Renal cortical epithelial cell (primary cell): ENCODE results near the gene BNC2. TPM values are rescaled to one million over a fixed set of nuclear protein-coding genes. Genes with fewer than 3 reads are reported as not detected.

ENCODE experiments used
- DNase-seq: peaks from one replicate; pipeline ENCODE4 v3.0.0-alpha.2; 2011; ENCODE audit warnings: low read depth
- total RNA-seq: library from RNA; depleted of rRNA; stranded (reverse); fragments of >200 nt; gene quantifications from 2 replicates; pipeline ENCODE4 v1.2.3, GENCODE V29; 2014

BNC2 gene
- total RNA-seq, 1 donor from 2014 or later: 22.4 TPM

DNA sequence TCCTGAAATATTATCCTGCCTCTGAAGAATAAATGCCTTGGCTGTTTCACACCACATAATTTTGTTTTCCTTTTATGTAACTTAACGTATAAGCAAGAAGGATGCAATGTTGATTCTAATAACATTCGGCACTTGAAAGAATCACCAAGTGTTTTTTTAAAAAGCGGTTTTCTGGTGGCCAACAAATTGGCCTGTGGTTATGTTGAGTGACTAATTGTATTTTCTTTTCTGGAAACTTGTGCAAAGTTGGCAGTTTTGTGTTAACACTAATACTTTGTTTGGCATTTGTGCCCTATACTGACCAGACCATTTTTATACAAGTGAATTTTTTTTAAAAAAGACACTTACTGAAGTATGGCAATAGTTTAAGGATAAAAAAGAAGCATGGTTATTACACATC, 452.7 kb downstream of the BNC2 start:
- peak; percentile 57 for DNase-seq

DNA sequence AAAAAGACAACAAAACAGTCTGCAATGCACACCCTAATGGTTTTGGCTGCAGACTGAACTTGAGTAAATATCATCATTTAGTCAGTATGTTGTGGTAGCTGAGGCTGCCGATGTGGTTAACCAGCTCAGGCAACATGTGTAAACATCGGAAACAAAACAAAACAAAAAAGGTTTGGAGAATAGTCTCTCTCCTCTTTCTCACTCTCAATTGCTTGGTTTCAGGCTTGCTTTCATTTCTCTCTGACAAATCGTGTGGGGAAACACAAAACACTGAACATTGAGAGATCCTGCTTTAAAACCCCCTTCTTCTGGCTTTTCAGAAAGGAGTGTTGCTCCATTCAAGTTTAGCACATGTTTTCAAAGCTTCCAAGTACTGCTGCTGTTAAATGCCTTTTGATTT, 453.3 kb downstream of the BNC2 start:
- DNase-seq: peak; percentile 90

DNA sequence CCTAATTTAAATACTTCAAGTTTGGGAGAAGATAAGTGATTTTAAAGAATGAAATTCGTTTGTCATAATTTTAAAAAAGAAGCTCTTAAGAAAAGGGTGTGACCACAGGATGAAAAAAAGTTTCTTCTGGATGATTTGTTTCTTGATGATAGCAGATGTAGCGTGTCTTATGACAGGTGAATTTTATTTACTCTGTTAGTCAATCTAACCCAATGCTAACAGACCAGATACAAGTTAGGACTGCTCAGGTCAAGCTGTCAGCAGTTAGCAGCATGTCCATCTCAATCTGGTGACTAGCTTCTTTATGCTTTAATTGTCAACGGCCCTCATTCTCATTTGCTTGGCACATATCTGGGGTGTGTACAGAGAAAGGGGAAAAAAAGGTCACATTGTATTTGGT, 456.0 kb downstream of the BNC2 start:
- no peak for DNase-seq

DNA sequence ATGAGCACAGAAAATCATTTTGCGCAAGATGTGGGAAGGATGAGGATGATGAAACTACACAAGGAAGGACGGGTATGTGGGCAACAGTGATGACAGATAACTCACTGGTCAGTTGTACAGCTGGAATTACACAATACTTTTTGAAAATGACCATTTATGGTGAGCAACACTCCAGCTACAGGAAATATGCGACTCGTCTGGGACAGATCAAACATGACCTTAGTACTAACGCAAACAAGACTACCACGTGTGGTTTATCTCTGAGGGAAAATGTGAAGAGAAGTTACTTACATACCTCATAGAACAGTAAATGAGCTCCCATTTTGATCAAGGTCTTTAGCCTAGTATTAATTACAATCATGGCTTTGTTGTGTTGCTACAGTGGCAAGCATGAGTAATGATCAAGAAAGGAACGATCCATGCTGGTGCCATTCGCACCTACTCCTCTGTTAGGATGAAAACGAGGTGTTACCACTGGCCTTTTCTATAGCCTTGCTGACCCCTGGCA, 456.9 kb downstream of the BNC2 start:
- DNase-seq: peak; percentile 72

DNA sequence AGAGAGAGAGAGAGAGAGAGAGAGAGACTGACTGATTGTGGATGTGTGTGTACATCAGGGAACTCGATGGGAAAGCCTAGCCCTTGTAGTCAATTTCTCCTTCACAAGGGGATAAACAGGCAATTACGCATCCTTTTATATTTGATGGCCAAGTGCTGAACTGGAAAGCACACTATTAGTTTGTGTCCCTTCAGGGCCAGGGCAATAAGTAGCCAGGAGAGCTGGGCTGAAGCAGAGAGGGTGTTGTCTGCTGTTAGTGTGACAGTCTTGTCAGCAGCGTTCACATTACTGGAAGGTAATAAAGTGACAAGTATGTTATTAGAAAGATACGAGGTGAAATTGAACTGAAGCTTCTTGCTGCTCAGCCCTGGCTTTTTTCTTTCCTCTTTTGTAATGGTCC, 457.7 kb downstream of the BNC2 start:
- DNase-seq: no peak

DNA sequence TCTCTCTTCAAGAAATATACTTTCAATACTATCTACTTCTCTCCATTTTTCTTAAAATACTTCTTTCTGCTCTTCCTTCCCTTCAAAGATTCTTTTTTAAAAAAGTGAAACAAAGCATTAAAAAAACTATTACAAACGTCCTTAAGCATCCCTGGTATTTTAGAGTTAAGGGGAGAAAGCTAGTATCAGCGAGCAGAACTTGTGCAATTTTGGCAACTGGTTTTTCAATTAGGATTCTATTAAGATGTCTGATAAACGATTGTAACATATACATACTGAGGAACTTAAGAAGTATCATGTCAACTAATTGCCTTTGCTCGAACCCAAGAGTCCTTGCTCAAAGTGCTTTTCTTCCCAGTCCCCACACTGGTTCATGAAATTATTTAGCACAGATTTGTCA, 459.2 kb downstream of the BNC2 start:
- DNase-seq: no peak

DNA sequence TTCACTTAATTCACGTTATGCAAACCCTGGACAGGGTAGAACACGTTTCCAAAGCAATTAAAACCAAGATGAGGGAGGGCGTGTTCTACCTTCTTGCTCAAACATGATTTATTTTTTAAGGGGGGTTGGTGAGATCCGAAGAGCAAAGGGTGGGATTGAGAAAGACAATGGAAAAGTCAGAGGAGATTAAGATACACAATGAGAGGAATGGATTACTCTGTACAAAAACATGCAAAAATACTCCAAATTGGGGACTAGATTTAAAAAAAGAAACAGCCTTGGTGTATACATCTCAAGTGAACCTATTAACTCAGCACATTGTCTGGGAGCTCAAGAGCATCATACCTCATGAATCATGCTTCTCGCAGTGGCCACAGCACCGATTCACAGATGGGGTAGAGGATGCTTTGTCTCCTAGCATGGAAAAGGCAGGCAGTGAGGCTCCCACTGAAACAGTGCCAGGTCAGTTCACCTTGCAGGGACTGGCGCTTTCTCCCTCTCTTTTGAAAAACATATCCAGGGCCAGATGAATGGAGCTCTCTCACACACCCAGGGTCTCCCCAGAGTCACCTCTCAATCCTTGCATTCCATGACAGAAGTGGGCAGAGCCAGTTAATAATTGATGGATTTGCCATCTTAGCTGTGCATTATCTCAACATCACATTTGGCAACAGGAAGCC, 459.7 kb downstream of the BNC2 start:
- DNase-seq: peak; percentile 57

DNA sequence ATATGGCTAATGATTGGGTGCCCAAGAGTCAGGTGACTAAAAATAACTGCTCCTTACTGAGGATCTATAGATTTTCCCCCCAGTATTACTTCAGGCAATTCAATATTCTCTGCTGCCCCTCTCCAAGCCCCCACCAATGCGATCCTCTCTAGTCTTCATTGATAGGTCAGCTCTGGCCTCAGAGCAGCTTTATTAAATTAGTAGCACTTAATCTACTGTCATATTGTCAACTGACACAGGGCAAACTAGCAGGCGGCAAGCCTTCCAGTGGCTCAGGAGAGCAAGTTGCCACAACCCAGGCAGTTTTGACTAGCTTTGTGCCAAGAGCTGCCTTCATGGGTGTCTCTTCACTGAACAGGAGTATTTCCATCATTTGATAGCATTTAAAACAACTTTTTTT, 462.9 kb downstream of the BNC2 start:
- DNase-seq: no peak

DNA sequence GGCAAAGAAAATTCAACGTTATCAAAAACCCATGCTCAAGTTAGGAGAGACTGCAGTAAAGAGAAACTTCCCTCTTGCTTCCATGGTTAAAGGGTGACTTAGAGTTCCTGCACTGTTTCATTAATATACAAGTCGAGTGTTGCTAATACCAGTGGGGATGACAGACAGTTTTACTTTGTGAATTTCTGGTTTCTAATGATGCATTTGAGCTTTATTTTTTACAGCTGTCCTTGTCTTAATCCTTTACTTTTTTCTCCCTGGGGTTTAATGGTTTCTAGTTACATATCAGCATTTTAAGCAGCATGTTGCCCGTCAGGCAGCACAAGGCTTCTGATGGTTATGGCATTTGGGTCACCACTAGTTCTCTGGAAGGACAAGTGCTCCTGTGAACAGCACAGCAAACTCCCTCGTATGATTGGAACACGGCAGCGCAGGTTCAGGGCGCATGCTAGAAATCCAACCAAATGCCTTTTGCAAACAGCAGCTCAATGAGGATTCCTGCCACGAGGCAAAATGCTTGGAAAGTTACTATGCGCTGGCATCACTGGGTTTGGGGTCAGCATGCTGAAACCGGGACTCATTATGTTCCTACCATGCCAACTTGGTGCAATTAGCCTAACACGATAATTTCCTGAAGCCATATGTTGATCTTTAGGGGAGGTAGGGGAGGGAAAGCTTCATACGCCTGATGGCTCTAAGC, 463.8 kb downstream of the BNC2 start:
- DNase-seq: no peak

DNA sequence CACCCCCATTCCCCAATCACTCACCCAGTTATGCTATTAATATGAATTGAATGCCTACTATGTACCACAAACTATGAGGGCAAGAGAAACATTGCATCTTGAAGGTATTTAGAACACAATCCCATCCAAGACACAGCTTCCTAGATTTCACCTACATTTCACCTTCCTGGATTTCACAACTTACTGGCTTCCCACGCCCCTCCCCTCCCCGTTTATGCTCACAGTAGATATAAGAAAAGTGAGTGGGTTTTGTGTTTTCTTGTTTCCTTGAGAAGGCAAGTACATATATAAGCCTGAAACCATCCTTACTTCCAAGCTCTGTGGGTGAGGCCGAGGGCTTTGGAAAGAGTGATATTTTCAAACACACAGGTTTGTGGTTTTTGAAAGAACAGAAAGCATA, 465.0 kb downstream of the BNC2 start:
- no peak for DNase-seq

DNA sequence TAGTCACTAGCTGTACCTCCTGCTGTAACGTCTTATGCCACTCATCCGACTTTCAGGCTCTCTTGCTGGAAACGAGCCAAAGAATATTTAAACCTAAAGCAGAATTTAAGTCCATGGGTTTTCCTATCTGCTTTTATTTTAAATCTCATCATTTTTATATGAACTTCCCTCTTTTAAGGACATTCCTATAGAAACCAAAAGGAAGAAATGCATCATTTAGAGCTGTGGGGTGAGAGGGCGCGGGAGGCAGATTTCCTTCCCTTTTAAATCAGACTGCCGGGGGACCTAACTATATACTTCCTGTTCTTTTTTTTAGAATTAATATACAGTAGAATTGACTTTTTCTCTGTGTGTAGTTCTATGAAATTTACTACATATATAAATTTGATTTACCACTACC, 468.8 kb downstream of the BNC2 start:
- no peak for DNase-seq

DNA sequence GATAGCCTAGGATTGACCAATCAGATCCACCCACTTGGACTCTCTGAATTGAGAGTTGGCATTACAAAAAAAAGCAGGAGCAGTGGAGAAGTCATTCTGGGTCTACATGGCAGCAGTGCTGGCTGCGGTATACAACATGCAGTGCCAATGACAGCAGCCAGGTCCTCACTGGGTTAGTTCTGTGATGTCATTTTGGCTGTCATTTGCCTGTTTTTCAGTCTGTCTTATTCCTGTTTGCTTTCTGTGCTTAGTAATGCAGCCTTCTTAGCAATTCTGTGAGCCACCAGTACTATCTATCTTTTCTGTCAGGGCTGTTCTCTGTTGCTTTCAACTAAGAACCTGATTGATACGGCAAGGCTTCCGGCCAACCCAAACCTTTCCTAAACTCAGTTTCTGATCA, 471.8 kb downstream of the BNC2 start:
- DNase-seq: no peak

DNA sequence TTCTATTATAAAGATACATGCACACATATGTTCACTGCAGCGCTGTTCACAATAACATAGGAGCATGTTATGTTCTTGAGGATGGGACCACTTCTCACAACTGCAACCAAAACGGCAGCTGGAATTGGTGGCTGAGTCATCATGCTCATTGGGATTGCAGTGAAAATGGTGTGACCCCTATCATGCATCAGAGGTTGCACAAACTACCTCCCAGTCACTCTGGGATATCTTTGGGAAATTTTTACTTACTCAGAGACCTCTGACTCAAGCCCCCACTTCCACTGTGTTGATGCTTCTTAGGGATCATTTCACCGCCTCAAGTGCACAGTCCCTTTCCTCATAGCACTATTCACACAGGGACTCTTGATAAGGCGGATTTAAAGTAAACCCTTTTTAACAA, 474.1 kb downstream of the BNC2 start:
- DNase-seq: peak; percentile 53

DNA sequence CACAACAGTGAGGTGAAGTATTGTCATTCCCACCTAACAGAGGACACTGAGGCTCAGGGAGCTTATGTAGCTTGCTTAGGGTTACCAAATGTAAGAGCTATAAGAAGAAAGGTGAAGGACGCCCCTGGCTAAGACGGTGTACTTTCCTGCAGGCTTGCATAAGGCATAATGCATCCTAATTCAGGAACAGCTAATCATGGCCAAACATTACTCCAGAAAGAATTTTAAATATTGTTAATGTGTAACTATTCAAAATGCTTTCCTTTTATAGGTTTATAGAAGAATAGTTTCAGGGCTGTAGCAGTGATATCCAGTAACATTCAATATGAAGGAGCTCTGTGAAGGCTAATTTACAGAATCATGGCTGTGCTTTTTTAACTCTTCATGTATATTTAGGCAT, 479.1 kb downstream of the BNC2 start:
- peak; percentile 76 for DNase-seq

DNA sequence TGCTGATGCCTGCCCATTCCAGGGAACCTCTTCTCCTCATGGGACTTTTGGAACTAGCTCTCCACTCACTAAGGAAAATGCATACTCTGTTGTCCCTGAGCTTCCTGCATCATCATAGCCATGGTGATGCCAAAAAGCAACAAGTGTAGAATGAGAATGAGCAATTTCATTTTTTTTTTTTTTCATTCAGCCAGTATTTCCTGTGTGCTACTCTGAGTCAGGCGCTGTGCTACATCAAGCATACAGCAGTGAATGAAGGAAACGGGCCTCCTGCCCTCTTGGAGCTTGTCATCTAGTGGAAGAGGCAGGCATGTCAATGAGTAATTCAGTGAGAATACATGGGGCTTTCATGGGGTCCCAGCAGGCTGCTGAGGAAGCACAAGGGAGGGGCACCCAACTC, 483.1 kb downstream of the BNC2 start:
- no peak for DNase-seq

DNA sequence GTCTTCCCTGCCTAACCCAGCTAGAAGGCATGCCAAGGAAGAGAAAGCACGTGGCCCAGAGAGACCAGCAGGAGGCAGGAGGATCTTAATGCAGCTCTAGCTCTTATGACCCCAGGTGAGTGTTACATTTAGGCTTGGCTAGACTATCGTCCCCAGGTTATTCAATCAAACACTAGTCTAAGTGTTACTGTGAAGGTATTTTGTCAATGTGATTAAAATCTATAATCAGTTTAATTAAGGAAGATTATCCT, 483.7 kb downstream of the BNC2 start:
- no peak for DNase-seq

DNA sequence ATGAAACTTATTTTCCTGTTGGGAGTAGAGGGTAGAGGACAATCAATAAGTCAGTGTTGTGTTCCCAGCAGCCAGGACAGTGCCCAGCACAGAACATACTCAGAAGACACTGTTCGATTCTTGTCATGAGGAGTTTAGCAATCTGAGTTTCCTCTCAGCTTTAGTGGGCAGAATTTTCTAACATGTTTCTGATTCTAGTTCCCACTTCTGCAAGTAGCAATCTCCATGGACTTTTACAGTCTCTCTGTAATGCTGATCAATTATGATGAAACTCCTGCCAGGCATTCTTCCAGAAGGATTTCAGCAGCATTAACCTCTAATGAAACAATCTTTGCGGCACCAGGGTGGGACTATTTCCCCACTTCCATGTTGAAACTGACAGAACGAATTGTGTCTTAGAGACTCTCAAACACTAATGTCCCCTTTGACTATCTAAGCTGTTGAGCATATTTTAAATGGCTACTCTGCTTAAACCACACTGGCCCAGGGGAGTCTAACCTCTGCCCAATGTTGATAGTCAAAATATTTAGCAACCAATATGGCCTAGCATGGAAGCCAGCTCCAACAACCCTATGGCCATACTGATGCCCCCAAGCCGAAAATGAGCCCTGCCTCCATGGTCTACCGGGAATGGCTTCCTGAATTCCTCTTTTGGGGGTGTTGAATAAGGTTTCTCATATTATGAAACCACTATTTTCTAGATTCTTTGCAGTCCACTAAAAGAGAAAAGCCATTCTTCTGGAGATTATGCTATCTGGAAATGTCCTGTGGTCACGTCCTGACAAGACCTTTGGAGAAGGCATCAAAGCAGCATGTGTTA, 484.3 kb downstream of the BNC2 start:
- peak; percentile 48 for DNase-seq

DNA sequence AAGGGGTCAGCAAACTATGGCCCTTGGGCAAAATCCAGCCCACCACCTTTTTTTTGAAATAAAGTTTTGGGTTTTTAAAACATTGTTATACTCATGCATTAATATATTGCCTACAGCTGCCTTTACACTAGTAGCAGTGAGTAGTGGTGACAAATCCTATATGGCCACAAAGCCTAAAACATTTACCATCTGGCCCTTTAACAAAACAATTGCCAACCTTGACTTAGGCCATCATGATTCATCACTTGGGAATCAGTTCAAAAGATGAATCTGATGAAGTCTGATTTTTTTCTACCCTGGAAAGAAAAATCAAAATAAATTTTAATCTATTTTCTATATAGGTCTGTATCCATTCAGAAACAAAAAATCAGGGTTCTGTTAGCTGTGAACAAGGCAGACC, 484.9 kb downstream of the BNC2 start:
- DNase-seq: peak; percentile 64

DNA sequence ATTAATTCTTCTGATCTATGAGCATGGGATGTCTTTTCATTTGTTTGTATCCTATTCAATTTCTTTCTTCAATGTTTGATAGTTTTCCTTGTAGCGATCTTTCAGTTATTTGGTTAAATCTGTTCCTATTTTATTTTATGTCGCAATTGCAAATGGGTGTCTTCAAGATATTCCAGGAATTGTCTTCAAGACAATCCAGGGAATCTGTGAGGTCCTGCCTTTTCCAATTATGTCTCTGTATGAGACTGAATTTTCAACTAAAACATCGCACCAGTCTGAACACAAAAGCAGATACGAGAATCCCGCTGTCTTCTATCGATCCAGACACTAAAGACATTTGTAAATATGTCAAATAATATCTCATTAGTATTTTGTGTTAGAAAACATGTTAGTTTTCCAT, 485.5 kb downstream of the BNC2 start:
- no peak for DNase-seq

DNA sequence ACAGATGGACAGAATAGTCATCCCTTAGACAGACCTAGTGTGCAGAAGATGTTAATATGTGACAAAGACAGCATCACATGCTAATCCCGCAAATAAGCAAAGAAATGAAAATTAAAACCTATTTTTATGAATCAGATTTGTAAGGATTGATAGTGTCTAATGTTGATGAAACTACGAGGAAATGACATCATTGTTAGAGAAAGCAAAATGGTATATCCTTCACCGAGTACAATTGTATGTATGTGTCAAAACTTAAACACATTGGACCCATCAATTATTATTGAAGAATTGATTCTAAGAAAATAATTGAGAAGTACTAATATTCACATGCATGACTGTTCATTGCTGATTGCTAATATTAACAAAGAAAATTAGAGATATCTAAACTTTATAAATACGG, 493.2 kb downstream of the BNC2 start:
- DNase-seq: no peak

DNA sequence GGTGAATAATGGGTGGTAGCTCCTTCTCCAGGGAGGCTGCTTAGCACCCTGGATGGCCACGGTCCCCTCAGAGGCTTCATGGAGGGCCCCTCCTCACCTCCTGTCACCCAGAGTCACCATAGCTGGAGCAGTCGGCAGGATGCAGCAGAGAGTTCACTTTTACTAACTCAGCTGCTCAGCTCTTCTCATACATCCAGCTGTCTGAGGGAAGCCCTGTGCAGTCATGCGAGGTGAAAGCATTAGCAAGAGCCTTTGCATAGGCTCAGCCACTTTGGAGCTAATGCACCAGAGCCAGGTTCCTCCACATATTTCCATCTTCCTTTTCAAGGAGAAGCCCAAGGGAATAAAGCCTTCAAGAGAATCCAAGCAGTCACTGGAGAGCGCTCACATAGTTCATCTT, 499.2 kb downstream of the BNC2 start:
- peak; percentile 59 for DNase-seq

DNA sequence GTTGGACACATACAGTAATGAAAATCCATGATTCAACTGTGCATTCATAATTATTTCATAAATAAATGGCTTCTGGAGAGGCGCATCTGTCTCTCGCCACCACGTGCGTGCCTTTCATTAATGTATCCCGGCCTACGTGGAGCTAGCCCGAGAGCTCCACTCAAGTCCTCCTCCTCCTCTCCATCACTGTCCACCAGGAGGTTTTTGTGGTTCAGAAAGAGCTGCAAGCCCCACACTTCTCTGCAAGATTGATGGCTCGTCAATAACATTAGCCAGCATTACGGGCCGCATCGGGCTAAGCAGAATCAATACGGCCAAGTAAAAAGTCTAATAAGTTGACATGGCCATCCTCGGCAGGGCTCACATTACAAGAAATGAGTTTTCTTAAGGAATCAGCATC, 499.8 kb downstream of the BNC2 start:
- DNase-seq: no peak

DNA sequence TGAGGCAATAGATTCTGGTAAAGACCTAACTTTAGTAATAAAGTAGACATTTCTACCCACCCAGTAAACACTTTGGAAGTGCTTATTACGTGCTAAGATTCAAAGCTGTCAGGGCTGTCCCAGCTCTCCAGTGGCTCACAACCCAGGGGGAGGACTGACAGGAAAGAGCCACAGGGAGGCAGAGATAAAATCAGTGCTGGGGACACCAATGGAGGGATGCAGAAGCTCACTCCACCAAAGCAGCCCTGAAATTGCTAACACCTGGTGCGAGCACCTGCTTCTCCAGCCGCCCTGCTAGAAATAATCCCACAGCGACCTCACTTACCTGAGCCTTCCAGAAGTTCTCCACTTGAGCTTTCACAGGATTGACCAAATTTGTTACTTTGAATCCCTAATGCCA, 501.0 kb downstream of the BNC2 start:
- DNase-seq: no peak
